ENCODE measurements around the gene SACM1L.

Gene SACM1L

DNA sequence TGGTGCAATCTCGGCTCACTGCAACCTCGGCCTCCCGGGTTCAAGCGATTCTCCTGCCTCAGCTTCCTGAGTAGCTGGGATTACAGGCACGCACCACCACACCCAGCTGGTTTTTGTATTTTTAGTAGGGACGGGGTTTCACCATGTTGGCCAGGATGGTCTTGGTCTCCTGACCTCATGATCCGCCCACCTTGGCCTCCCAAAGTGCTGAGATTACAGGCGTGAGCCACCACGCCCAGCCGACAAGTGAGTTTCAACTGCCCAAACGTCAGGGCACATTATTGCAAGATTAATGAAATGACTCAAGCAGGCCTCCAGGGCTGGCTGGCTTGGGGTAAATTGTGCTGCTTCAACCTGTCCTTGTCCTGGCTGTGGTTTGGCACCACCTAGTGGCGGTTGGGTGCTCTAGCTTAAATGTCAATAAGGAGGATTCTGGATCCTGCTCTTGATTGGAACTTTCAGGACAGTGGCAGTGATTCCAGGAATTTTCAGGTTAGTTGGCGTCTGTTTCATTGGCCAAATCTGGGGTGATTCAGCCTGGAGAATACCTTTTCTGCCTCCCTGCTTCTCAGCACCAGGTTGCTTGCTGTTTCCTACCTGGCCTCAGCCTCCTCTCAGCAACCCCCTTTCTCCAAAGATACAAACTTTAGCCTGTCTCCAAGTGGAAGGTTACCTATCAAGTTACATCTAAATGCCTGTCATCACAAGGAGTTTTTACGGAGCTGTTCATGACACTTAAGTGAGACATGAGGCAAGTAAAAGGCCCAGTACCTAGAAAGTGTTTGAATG lies 32.4 kb upstream of the SACM1L start:
- TF ChIP-seq ZNF274 (IDR thresholded peaks at IDR 0.05; ENCODE audit: low read depth, low read length), result no peak
- no peak overlapping the region for H3K4me3 ChIP-seq (ENCODE audit: low read length)

- TF ChIP-seq ZNF274 (IDR thresholded peaks at IDR 0.05; ENCODE audit: low read depth, low read length), result no peak
- H3K4me3 ChIP-seq (ENCODE audit: low read length), result no peak overlapping the region; the same call in 1 of the 2 replicates
Measured at GRCh38 chr3:45657853-45658252, 31.3 kb upstream of the SACM1L start.

GRCh38 chr3:45659661-45660566 lies 29.3 kb upstream of the SACM1L start:
- no peak for TF ChIP-seq ZNF274 (IDR thresholded peaks at IDR 0.05; ENCODE audit: low read depth, low read length)
- H3K4me3 ChIP-seq (ENCODE audit: low read length), result no peak overlapping the region

DNA sequence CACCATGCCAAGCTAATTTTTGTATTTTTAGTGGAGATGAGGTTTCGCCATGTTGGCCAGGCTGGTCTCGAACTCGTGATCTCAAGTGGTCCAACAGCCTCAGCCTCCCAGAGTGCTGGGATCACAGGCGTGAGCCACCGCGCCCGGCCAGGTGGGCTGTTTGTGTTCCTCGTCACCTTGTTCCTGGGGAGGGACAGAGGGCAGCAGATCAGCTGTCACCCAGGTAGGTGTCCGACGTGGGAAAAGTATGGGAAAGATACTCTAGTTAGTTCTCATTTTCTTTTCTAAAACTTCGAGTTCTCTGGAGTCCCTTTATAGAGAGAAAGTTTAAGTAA lies 28.7 kb upstream of the SACM1L start:
- no peak overlapping the region for H3K4me3 ChIP-seq (ENCODE audit: low read length)
- no peak for TF ChIP-seq ZNF274 (IDR thresholded peaks at IDR 0.05; ENCODE audit: low read depth, low read length)

GRCh38 chr3:45664578-45664977 lies 24.6 kb upstream of the SACM1L start:
- no peak for TF ChIP-seq ZNF274 (IDR thresholded peaks at IDR 0.05; ENCODE audit: low read depth, low read length)
- H3K4me3 ChIP-seq (ENCODE audit: low read length), result peak overlapping the region; percentile 53; the same call in 1 of the 2 replicates

DNA sequence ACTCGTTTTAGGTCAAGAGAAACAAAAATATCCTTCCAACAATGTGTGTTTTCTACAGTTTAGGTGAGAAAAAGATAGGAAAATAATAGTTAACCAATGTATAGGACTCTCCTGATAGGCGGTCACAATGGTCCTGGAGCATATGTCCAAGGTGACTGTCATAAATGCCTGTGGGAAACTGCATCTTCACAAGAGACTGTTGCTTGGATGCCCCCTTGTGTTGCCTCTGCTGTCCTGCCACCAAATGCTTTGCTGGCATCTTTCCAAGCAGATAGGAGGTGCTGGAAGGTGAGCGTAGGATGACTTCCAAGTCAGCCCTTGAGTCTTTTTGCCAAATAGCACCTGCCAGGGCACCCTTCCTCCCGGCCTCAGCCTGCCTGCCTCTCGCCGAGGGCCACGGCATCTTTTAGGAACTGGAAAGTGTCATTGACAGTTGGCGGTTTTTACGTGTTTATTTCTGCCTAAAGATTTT lies 24.1 kb upstream of the SACM1L start:
- no peak for TF ChIP-seq ZNF274 (IDR thresholded peaks at IDR 0.05; ENCODE audit: low read depth, low read length)
- peak overlapping the region; percentile 53; the same call in 1 of the 2 replicates for H3K4me3 ChIP-seq (ENCODE audit: low read length)

- no peak overlapping the region for H3K4me3 ChIP-seq (ENCODE audit: low read length)
- no peak for TF ChIP-seq ZNF274 (IDR thresholded peaks at IDR 0.05; ENCODE audit: low read depth, low read length)
Measured at GRCh38 chr3:45666757-45667431, 22.3 kb upstream of the SACM1L start.

DNA sequence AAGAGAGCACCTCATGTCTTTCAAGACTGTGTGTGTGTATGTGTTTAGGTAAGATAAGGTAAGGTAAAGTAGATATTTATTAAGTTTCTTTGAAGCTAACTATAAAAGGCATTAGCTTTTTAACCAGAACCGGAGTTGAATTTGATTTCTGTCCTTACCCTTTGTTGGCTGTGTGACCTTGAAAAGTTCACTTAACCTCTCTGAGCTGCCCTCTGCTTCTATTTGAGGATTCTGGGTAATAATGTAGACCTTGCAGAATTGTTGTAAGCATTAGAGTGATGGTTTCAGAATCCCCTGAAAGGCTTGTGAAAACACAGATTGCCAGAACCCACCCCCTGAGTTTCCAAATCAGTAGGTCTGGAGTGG lies 21.6 kb upstream of the SACM1L start:
- no peak overlapping the region for H3K4me3 ChIP-seq (ENCODE audit: low read length)

GRCh38 chr3:45670436-45670835 lies 18.8 kb upstream of the SACM1L start:
- no peak for TF ChIP-seq ZNF274 (IDR thresholded peaks at IDR 0.05; ENCODE audit: low read depth, low read length)
- H3K4me3 ChIP-seq (ENCODE audit: low read length), result no peak overlapping the region

More for the DNA sequence above, 21.6 kb upstream of the SACM1L start:
- TF ChIP-seq ZNF274 (IDR thresholded peaks at IDR 0.05; ENCODE audit: low read depth, low read length), result no peak

- H3K4me3 ChIP-seq (ENCODE audit: low read length), result no peak overlapping the region
- TF ChIP-seq ZNF274 (IDR thresholded peaks at IDR 0.05; ENCODE audit: low read depth, low read length), result no peak
Measured at GRCh38 chr3:45670991-45671390, 18.2 kb upstream of the SACM1L start.

GRCh38 chr3:45673273-45673672 lies 15.9 kb upstream of the SACM1L start:
- TF ChIP-seq ZNF274 (IDR thresholded peaks at IDR 0.05; ENCODE audit: low read depth, low read length), result no peak

DNA sequence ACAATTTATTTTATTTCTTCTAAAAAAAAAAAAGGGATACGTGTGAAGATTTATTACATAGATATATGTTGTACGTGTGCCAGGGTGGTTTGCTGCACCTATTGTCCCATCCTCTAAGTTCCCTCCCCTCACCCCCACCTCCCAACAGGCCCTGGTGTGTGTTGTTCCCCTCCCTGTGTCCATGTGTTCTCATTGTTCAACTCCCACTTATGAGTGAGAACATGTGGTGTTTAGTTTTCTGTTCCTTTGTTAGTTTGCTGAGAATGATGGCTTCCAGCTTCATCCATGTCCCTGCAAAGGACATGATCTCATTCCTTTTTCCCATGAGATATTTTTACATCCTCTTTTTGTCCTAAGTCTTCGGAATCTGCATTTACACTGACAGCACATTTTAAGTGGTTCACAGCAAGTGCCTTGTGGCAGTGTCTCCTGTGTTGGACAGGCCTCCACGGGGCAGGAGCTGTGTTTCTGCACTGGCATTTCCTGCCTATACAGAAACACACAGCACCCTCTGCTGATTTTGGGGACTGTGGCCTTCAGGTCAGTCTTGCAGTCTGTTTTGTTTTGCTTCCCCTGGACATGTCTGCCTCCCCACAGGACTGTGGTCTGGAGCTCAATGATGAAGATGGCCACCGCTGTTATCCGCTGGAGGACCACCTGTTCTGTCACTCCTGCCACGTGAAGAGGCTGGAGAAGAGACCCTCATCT lies 12.7 kb upstream of the SACM1L start:
- no peak overlapping the region for H3K4me3 ChIP-seq (ENCODE audit: low read length)
- no peak for TF ChIP-seq ZNF274 (IDR thresholded peaks at IDR 0.05; ENCODE audit: low read depth, low read length)

More at GRCh38 chr3:45673273-45673672, 15.9 kb upstream of the SACM1L start:
- H3K4me3 ChIP-seq (ENCODE audit: low read length), result no peak overlapping the region

- no peak overlapping the region for H3K4me3 ChIP-seq (ENCODE audit: low read length)
- no peak for TF ChIP-seq ZNF274 (IDR thresholded peaks at IDR 0.05; ENCODE audit: low read depth, low read length)
Measured at GRCh38 chr3:45677033-45677446, 12.2 kb upstream of the SACM1L start.

GRCh38 chr3:45677841-45678240 lies 11.4 kb upstream of the SACM1L start:
- no peak for TF ChIP-seq ZNF274 (IDR thresholded peaks at IDR 0.05; ENCODE audit: low read depth, low read length)
- no peak overlapping the region for H3K4me3 ChIP-seq (ENCODE audit: low read length)

Measured in GM08714 (cell line).